Transverse colon (tissue), 4 donors: ENCODE results near the gene HSPA1A. TPM values are rescaled to one million over a fixed set of nuclear protein-coding genes. Genes with fewer than 3 reads are reported as not detected.
A peak's percentile ranks its signal among the peaks of the same experiment; 100 is the strongest.
"Not testable (repeated sequence)": the region's sequence is repeated elsewhere in the genome, so short reads cannot be mapped to it uniquely, and the experiment has no call there.

Source experiments
- DNase-seq: peaks from one replicate; pipeline ENCODE4 v3.0.0-alpha.2; 2019
- H3K27ac ChIP-seq, 4 donors: fragments of 200-600 bp; sonication (generic); 2 replicates each; pipeline ENCODE4 v1.5.1; 2016 to 2018; ENCODE audit warnings: inconsistent platforms in 4 of 4
- H3K27me3 ChIP-seq: fragments of 200-600 bp; sonication (generic); 2 replicates; pipeline ENCODE4 v1.5.1; 2017; ENCODE audit warnings: inconsistent platforms
- H3K36me3 ChIP-seq, 4 donors: fragments of 200-600 bp; sonication (generic); 2 replicates each; pipeline ENCODE4 v1.5.1; 2017 to 2019; ENCODE audit warnings: inconsistent platforms in 4 of 4
- H3K4me1 ChIP-seq, 4 donors: fragments of 200-600 bp; sonication (generic); 2 replicates each; pipeline ENCODE4 v1.5.1; 2017 to 2020; ENCODE audit warnings: inconsistent platforms in 4 of 4
- H3K4me3 ChIP-seq, 4 donors: fragments of 200-600 bp; sonication (generic); 1 replicate in 1 of 4; 2 replicates in 3 of 4; pipeline versions ENCODE4 v1.5.1 to v1.6.1; 2017 to 2019; ENCODE audit warnings: inconsistent platforms in 4 of 4
- H3K9me3 ChIP-seq, 2 donors: fragments of 200-600 bp; sonication (generic); 2 replicates each; pipeline ENCODE4 v1.5.1; 2017 to 2019; ENCODE audit warnings: inconsistent platforms in 2 of 2
- EP300 ChIP-seq: sonication (generic); formaldehyde crosslinking; IDR thresholded peaks from one replicate; pipeline ENCODE4 v1.6.1; 2017; ENCODE audit warnings: antibody characterized with exemption, low read depth
- POLR2A ChIP-seq: fragments of 450-650 bp; IDR thresholded peaks from one replicate; pipeline ENCODE4 v1.6.1; 2016; ENCODE audit warnings: antibody characterized with exemption, mild to moderate bottlenecking, moderate library complexity
- POLR2AphosphoS5 ChIP-seq, 3 donors: sonication (generic); formaldehyde crosslinking; IDR thresholded peaks; one replicate each; pipeline ENCODE4 v1.6.1; 2016; ENCODE audit warnings: antibody characterized with exemption in 3 of 3
- WGBS, 2 donors: methylation state at CpG; one replicate each; pipeline ENCODE4 v1.1.5; 2018; ENCODE audit warnings: low coverage in 1 of 2; 5-methylcytosine and 5-hydroxymethylcytosine counted together
- in situ Hi-C, 4 donors: fragments of 200-750 bp; cut with MboI; loops; one replicate each; pipeline versions ENCODE4 v1.15.0 to v1.15.1; 2017; ENCODE audit warnings: low sequenced_read_pairs in 3 of 4, low pct_ligation_motif_present in 1 of 4, low pct_unique_long_range_greater_than_20kb in 1 of 4
- intact Hi-C: fragments of 100-400 bp; cut with DNase I; formaldehyde crosslinking; loops from one replicate; pipeline ENCODE4 v1.15.1; 2023; ENCODE audit warnings: low total_unique reads
- total RNA-seq, 4 donors: library from RNA; depleted of rRNA; stranded (reverse); fragments of >200 nt; gene quantifications; one replicate each; pipeline ENCODE4 v1.1.0, GENCODE V29; 2016
- TF ChIP-seq, protein P1 (sequence below), 5 experiments: fragments of 200-600 bp in 3 of 5; fragments of 450-650 bp in 2 of 5; sonication (generic) in 3 of 5; IDR thresholded peaks; 1 replicate in 2 of 5; 2 replicates in 3 of 5; pipeline ENCODE4 v1.5.1; 2016 to 2017; ENCODE audit warnings: antibody characterized with exemption in 5 of 5, inconsistent platforms in 3 of 5, mild to moderate bottlenecking in 2 of 5, moderate library complexity in 1 of 5

Gene HSPA1A
- total RNA-seq, 4 donors from 2014 or later = 192 to 247 (median 221) TPM

DNA sequence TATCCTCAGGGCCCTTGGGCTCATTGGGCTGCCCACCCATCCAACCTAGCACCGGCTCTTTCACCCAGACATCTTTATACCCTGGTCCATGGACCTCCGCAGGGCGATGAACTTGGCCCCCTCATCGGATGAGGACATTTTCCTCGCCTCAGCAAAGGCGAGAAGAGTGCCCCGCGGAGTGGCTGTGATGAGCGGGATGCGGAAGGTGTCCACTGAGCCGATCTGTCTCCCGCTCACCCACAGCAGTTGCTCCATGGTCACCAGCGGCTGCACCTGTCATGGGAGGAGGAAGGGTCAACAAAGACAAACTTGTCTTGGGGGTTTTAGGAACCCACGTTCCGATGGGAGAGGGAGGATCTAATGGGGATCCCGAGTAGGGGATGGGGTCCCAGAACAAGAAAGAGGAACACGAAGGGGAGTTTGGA, 46.6 kb downstream of the HSPA1A start:
- no peak for DNase-seq
- intact Hi-C loops (loop anchor here (5.0 kb wide), 1 partner anchor 1185 kb away; no protein-coding TSS in a partner anchor), in situ Hi-C loops (no loop called here)
- Histone ChIP-seq H3K9me3 (no peaks in the 10 kb centered on the region), H3K4me1 (peaks cover 7 to 22% (median 10%) of the 10 kb centered on the region in 4 donors), H3K27ac (peak overlapping the region; percentile 84 to 94 (median 88)), H3K4me3 (peak overlapping the region; percentile 56 to 88 (median 66)), H3K36me3 (peaks cover 0 to 19% (median 7%) of the 10 kb centered on the region in 4 donors), H3K27me3 (no peaks in the 10 kb centered on the region)
- TF ChIP-seq, protein P1, sequence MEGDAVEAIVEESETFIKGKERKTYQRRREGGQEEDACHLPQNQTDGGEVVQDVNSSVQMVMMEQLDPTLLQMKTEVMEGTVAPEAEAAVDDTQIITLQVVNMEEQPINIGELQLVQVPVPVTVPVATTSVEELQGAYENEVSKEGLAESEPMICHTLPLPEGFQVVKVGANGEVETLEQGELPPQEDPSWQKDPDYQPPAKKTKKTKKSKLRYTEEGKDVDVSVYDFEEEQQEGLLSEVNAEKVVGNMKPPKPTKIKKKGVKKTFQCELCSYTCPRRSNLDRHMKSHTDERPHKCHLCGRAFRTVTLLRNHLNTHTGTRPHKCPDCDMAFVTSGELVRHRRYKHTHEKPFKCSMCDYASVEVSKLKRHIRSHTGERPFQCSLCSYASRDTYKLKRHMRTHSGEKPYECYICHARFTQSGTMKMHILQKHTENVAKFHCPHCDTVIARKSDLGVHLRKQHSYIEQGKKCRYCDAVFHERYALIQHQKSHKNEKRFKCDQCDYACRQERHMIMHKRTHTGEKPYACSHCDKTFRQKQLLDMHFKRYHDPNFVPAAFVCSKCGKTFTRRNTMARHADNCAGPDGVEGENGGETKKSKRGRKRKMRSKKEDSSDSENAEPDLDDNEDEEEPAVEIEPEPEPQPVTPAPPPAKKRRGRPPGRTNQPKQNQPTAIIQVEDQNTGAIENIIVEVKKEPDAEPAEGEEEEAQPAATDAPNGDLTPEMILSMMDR (IDR thresholded peaks at IDR 0.05) = no peak
- TF ChIP-seq POLR2AphosphoS5 (IDR thresholded peaks at IDR 0.05) = no peak
- 56 to 80% methylated on average over 1 to 17 of the region's 17 CpGs for WGBS, 2 donors

DNA sequence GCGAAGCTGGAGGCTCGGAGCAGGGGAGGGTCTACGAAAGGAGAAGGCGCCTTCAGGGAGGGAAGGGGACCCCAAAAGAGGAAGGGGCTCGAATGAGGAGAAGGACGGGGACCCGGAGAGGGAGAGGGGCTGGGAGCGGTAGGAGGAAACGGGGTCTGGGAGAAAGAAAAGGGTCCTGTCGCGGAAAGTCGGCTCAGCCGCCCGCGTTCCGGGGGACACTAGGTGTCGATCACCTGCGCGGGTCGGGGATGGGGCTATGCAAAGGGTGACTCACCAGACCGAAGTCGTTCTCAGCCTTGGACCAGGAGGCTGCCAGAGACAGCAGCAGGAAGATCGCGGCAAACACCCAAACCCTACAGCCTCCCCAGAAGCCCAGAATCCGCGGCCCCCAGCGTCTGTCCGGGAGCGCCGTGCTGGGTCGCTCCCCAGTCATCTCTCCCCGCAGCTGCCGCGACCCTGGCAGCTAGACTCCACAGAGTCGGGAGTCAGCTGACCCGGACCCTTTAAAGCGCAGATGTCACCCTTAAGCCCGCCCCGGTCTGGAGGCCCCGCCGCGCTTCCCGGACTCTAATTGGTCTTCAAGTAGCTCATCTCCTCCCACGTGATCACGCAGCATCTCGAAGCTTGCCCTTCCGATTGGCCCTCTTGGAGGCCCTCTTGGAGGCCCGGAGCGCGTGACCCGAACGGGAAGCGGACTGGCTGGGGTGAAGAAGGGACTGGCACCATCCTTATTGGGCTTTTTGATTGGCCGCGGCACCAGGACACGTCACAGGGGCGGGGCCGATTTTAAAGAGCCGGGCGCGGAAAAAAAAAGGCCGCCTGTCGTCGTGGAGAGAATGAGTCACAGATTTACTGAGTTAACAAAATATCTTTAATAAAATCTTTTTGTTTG, 47.2 kb downstream of the HSPA1A start, which contains the start of gene NEU1:
Gene NEU1, minus strand, starts transcription at position 478 of the 892 bp plus-strand sequence. Its CDS starts 45 bp downstream, at position 433.
- Histone ChIP-seq H3K36me3 (peaks cover 0 to 19% (median 7%) of the 10 kb centered on the region in 4 donors), H3K4me3 (peak within 1 kb of the TSS; percentile 56 to 88 (median 66)), H3K9me3 (no peaks in the 10 kb centered on the region), H3K27me3 (no peaks in the 10 kb centered on the region), H3K27ac (peak within 1 kb of the TSS; percentile 84 to 94 (median 88)), H3K4me1 (peaks cover 7 to 22% (median 10%) of the 10 kb centered on the region in 4 donors)
- 0 to 1% methylated on average over 12 to 64 of the region's 64 CpGs for WGBS, 2 donors
- intact Hi-C loops (loop anchor here (5.0 kb wide), 1 partner anchor 1185 kb away; no protein-coding TSS in a partner anchor), in situ Hi-C loops (no loop called here)
- peak; percentile 99 for DNase-seq
- TF ChIP-seq POLR2AphosphoS5 (IDR thresholded peaks at IDR 0.05) (peak; percentile 96 to 97 (median 97)), EP300 (no peak), POLR2A (peak; percentile 96)

DNA sequence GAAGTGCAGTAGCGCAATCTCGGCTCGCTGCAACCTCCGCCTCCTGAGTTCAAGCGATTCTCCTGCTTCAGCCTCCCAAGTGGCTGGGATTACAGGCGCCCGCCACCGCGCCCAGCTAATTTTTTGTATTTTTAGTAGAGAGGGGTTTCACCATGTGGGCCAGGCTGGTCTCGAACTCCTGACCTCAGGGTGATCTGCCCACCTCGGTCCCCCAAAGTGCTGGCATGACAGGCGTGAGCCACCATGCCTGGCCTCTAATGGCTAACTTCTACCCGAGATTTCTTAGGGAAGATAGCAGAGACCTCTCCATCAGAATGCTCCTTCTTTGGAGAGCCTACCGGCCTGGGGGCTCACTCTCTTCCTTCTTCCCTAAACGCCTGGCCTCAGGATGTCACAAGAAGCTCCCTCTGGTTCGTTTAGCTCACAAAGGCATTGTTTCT, 48.8 kb downstream of the HSPA1A start:
- Histone ChIP-seq H3K27ac (peak overlapping the region; percentile 84 to 94 (median 86)), H3K4me3 (peak overlapping the region; percentile 8 to 50 (median 21)), H3K4me1 (peaks cover 7 to 22% (median 10%) of the 10 kb centered on the region in 4 donors), H3K36me3 (peaks cover 0 to 15% (median 4%) of the 10 kb centered on the region in 4 donors)
- H3K9me3 ChIP-seq, in situ Hi-C loops, DNase-seq, H3K27me3 ChIP-seq: not testable (repeated sequence)
- WGBS, 2 donors = 21 to 50% methylated on average over 2 to 16 of the region's 16 CpGs
- intact Hi-C loops = loop anchor here (5.0 kb wide), 1 partner anchor 1187 kb away; no protein-coding TSS in a partner anchor

DNA sequence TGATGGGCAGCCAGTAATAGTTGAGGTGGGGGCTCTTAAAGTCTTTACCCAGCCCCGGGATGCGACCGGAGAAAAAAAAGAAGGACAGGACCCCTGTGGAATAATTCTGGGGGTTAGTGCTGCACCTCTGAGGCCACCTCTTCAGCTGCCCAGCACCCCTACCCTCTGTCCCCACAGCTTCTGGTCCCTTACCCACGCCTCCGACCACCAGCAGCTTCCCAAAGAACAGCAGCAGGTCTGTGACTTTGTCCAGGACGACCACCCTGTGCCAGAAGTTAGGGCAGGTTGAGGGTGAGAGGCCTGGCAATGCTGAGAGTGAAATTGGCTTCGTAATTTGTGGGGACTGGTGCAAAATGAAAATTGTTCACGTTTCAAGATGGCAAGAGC, 49.5 kb downstream of the HSPA1A start:
- no peak for DNase-seq
- peaks cover 7 to 22% (median 10%) of the 10 kb centered on the region in 4 donors for H3K4me1 ChIP-seq
- in situ Hi-C loops = no loop called here
- no peak overlapping the region for H3K4me3 ChIP-seq
- intact Hi-C loops = loop anchor here (5.0 kb wide), 1 partner anchor 1188 kb away; no protein-coding TSS in a partner anchor
- H3K9me3 ChIP-seq = no peaks in the 10 kb centered on the region
- WGBS, 2 donors = 88 to 100% methylated on average over 6 to 8 of the region's 8 CpGs
- H3K36me3 ChIP-seq = peaks cover 0 to 8% (median under 1%) of the 10 kb centered on the region in 4 donors
- no peak for TF ChIP-seq POLR2A
- TF ChIP-seq EP300 = no peak
- no peak for TF ChIP-seq POLR2AphosphoS5 (IDR thresholded peaks at IDR 0.05)
- TF ChIP-seq, protein P1 (IDR thresholded peaks at IDR 0.05) = no peak
- H3K27ac ChIP-seq = no peak overlapping the region
- no peaks in the 10 kb centered on the region for H3K27me3 ChIP-seq
